T-cell (primary cell): ENCODE measurements around the gene PPP3CB. TPM values are rescaled to one million over a fixed set of nuclear protein-coding genes. Genes with fewer than 3 reads are reported as not detected.

Source experiments
- ATAC-seq, 4 experiments: fragments of 200-7000 bp in 3 of 4; fragments of 150-1000 bp in 1 of 4; cut with Tn5 transposase; replicated peaks in 1 of 4; 1 replicate in 3 of 4; 2 replicates in 1 of 4; pipeline ENCODE4 v1.10.0; 2021; ENCODE audit warnings: moderate library complexity in 3 of 4, mild to moderate bottlenecking in 2 of 4, moderate number of reproducible peaks in 1 of 4
- CTCF ChIA-PET, 2 donors: fragments of 300-600 bp; sonication (Branson Sonifier 250); formaldehyde crosslinking; loops; one replicate each; lab custom pipeline; 2022; ENCODE audit warnings: antibody characterized with exemption in 2 of 2; lab: Charles Lee
- POLR2A ChIA-PET, 2 donors: fragments of 300-600 bp; sonication (Branson Sonifier 250); formaldehyde crosslinking; loops; one replicate each; lab custom pipeline; 2022; ENCODE audit warnings: antibody characterized with exemption in 2 of 2; lab: Charles Lee
- DNase-seq, 35 experiments: peaks; one replicate each; pipeline versions ENCODE4 v3.0.0 to v3.0.0-alpha.2; 2013 to 2023
- H3K27ac ChIP-seq: one replicate; pipeline ENCODE4 v1.5.1; 2013; ENCODE audit warnings: low read length
- H3K27me3 ChIP-seq, 2 experiments: replicated peaks in 1 of 2; 1 replicate in 1 of 2; 2 replicates in 1 of 2; pipeline versions ENCODE4 v1.6.1 to v1.7.0; 2013; ENCODE audit warnings: low read length in 1 of 2, mixed read lengths in 1 of 2; ENCODE audit not compliant: control insufficient read depth in 2 of 2, insufficient read depth in 2 of 2; ENCODE audit errors: extremely low read depth in 1 of 2
- H3K36me3 ChIP-seq, 2 donors: 1 replicate in 1 of 2; 2 replicates in 1 of 2; pipeline versions ENCODE4 v1.6.1 to v1.7.0; 2013; ENCODE audit warnings: low read length in 1 of 2; ENCODE audit not compliant: control insufficient read depth in 2 of 2, insufficient read depth in 1 of 2; ENCODE audit errors: extremely low read depth in 1 of 2
- H3K4me1 ChIP-seq, 2 experiments: 1 replicate in 1 of 2; 2 replicates in 1 of 2; pipeline versions ENCODE4 v1.6.1 to v1.7.0; 2013; ENCODE audit warnings: low read length in 2 of 2, mixed read lengths in 1 of 2; ENCODE audit not compliant: insufficient read depth in 2 of 2, control insufficient read depth in 1 of 2; ENCODE audit errors: extremely low read depth in 1 of 2
- H3K4me3 ChIP-seq, 2 donors: 1 replicate in 1 of 2; 2 replicates in 1 of 2; pipeline versions ENCODE4 v1.5.1 to v1.7.0; 2013; ENCODE audit warnings: mild to moderate bottlenecking in 2 of 2, low read length in 1 of 2, moderate library complexity in 1 of 2; ENCODE audit not compliant: control insufficient read depth in 1 of 2; ENCODE audit errors: extremely low read depth in 1 of 2
- H3K9me3 ChIP-seq: 2 replicates; pipeline ENCODE4 v1.7.0; 2013
- H3K27ac Mint-ChIP-seq, 2 donors: one replicate each; pipeline ENCODE4 v1.8.0; 2020 to 2021; ENCODE audit warnings: mild to moderate bottlenecking in 2 of 2, mixed read lengths in 2 of 2
- H3K27me3 Mint-ChIP-seq, 2 donors: one replicate each; pipeline ENCODE4 v1.8.0; 2021 to 2022; ENCODE audit warnings: mixed read lengths in 2 of 2
- H3K36me3 Mint-ChIP-seq: one replicate; pipeline ENCODE4 v1.8.0; 2021; ENCODE audit warnings: mixed read lengths
- H3K4me1 Mint-ChIP-seq, 3 donors: one replicate each; pipeline ENCODE4 v1.8.0; 2020 to 2022; ENCODE audit warnings: mixed read lengths in 3 of 3, mild to moderate bottlenecking in 1 of 3
- H3K4me3 Mint-ChIP-seq, 3 donors: one replicate each; pipeline ENCODE4 v1.8.0; 2020 to 2022; ENCODE audit warnings: mild to moderate bottlenecking in 3 of 3, mixed read lengths in 3 of 3, moderate library complexity in 3 of 3
- H3K9me3 Mint-ChIP-seq, 3 donors: one replicate each; pipeline ENCODE4 v1.8.0; 2020 to 2022; ENCODE audit warnings: mixed read lengths in 3 of 3
- WGBS: methylation state at CpG from one replicate; pipeline ENCODE4 v1.1.5; 2013; ENCODE audit warnings: missing lambda C conversion rate; ENCODE audit not compliant: insufficient coverage; 5-methylcytosine and 5-hydroxymethylcytosine counted together
- total RNA-seq, 35 experiments: library from RNA in 6 of 35; stranded (reverse) in 6 of 35; fragments of 120-200 nt in 1 of 35; gene quantifications; one replicate each; pipeline versions ENCODE4 v1.2.1 to v1.2.4 and lab custom pipeline; 2013 to 2026

Gene PPP3CB
- total RNA-seq, 5 donors from 2014 or later (not counting 1 experiment from before 2014, with no cell fraction given) = 35.5 to 39.5 (median 37.0) TPM

DNA sequence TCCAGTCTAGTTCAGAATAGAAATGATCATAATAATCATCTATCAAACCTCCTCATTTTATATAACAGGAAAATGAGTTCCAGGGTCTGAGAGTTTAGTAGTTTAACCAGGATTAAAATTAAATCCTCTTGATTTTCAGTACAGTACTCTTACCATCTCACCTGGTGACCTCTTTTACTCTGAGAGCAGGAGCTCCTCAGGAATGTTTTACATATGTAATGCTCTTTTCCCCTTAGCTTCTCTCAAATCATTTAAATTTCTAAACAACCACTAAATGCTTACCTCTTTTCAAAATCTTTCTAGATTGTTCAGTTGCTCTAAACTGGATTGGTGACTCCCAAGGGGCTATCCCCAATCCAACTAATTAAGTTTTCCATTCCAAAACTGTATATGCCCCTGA, 10.2 kb upstream of the PPP3CB start:
- H3K36me3 Mint-ChIP-seq = peaks cover 32% of the 10 kb centered on the region
- POLR2A ChIA-PET = no interaction called here
- peaks cover 11 to 20% (median 18%) of the 10 kb centered on the region in 3 donors for H3K4me1 Mint-ChIP-seq
- Histone ChIP-seq H3K27ac (no peak overlapping the region), H3K9me3 (no peaks in the 10 kb centered on the region), H3K4me1 (peaks cover 4 to 5% of the 10 kb centered on the region in 2 experiments), H3K4me3 (no peak overlapping the region), H3K36me3 (peaks cover 0 to 19% of the 10 kb centered on the region in 2 donors), H3K27me3 (no peaks in the 10 kb centered on the region)
- H3K4me3 Mint-ChIP-seq = no peak overlapping the region
- no peaks in the 10 kb centered on the region for H3K9me3 Mint-ChIP-seq
- CTCF ChIA-PET = no interaction called here
- no peaks in the 10 kb centered on the region for H3K27me3 Mint-ChIP-seq
- ATAC-seq = no peak
- DNase-seq = no peak
- no peak overlapping the region for H3K27ac Mint-ChIP-seq

DNA sequence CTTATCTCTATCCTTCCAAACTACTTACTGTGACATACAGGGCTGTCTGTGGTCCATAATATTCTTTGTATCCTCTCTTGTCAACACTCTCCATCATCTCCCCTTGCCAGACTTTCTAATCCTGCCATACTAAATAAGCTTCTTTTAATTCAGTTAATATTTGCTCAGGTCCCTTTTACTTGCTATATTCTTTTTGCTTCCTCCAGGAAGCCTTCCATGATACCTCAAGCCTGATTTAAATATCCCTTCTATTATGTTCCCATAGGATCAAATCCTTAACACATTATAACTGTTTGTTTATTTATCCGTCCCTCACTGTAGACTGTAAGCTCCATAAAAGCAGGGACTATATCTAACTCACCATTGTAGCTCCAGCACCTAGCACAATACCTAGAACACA, 7.2 kb upstream of the PPP3CB start:
- POLR2A ChIA-PET = no interaction called here
- CTCF ChIA-PET = no interaction called here
- Mint-ChIP-seq H3K4me1 (peaks cover 16 to 26% (median 24%) of the 10 kb centered on the region in 3 donors), H3K27ac (no peak overlapping the region), H3K4me3 (no peak overlapping the region), H3K36me3 (peaks cover 32% of the 10 kb centered on the region), H3K27me3 (no peaks in the 10 kb centered on the region), H3K9me3 (no peaks in the 10 kb centered on the region)
- WGBS = no CpG with 5 or more reads among the region's 1 CpG
- Histone ChIP-seq H3K9me3 (no peaks in the 10 kb centered on the region), H3K36me3 (peaks cover 0 to 19% of the 10 kb centered on the region in 2 donors), H3K27me3 (no peaks in the 10 kb centered on the region), H3K4me3 (no peak overlapping the region), H3K27ac (no peak overlapping the region), H3K4me1 (peaks cover 0 to 5% of the 10 kb centered on the region in 2 experiments)
- no peak for ATAC-seq
- DNase-seq = no peak

DNA sequence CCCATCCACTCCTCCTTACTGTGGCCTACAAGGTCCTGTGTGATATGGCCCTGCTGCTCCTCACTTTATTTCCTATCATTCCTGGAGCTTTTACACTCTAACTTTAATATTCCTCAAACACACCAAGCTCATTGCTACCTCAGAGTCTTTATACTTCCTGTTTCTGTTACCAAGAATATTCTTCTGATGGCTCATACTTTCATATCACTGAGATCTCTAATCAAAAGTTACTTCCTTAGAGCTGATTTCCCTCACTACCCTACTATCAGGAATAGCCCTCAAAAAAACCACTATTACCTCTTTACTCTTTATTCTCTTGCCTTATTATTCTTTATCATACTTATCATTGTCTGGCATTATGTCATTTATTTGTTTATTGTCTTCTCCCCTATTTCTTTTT, 5.8 kb upstream of the PPP3CB start:
- Mint-ChIP-seq H3K27ac (peak overlapping the region; percentile 64 to 78), H3K27me3 (no peaks in the 10 kb centered on the region), H3K4me1 (peaks cover 25 to 38% (median 36%) of the 10 kb centered on the region in 3 donors), H3K36me3 (peaks cover 32% of the 10 kb centered on the region), H3K9me3 (no peaks in the 10 kb centered on the region), H3K4me3 (peak overlapping the region in 1 of 3 donors; percentile 45)
- H3K27ac ChIP-seq = peak overlapping the region; percentile 13
- no peaks in the 10 kb centered on the region for H3K27me3 ChIP-seq
- no peak for DNase-seq
- H3K9me3 ChIP-seq = no peaks in the 10 kb centered on the region
- CTCF ChIA-PET = no interaction called here
- POLR2A ChIA-PET = no interaction called here
- H3K36me3 ChIP-seq = peaks cover 0 to 19% of the 10 kb centered on the region in 2 donors
- H3K4me3 ChIP-seq = no peak overlapping the region
- peaks cover 4 to 5% of the 10 kb centered on the region in 2 experiments for H3K4me1 ChIP-seq
- peak in 2 of 4 experiments; percentile 32 to 33 for ATAC-seq

DNA sequence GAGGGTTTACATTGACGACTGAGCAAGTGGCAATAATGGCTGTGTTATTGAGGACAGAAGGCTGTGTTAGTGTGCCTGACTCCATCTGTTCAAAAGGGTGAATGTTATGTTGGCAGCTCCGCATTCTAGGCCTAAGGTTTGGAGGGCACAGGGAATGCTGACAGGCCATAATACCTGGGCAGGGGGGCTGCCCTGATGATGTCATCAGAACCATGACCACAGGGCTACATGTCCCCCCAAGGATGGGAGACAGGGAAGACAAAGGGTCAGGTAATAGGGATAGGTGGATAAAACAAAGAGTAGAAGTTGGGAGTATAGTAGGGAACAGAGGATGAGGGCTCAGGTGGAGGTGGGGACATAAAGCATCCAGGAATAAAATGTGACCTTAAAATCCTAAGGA, 1.8 kb upstream of the PPP3CB start:
- Mint-ChIP-seq H3K4me3 (no peak overlapping the region), H3K4me1 (peaks cover 57 to 65% (median 62%) of the 10 kb centered on the region in 3 donors), H3K36me3 (peaks cover 5% of the 10 kb centered on the region), H3K27me3 (no peaks in the 10 kb centered on the region), H3K27ac (peak overlapping the region in 1 of 2 donors; percentile 54), H3K9me3 (no peaks in the 10 kb centered on the region)
- no peak for ATAC-seq
- CTCF ChIA-PET = no interaction called here
- POLR2A ChIA-PET = no interaction called here
- H3K9me3 ChIP-seq = no peaks in the 10 kb centered on the region
- no peak for DNase-seq
- H3K36me3 ChIP-seq = no peaks in the 10 kb centered on the region
- H3K27ac ChIP-seq = no peak overlapping the region
- WGBS = 91% methylated on average over 2 of the region's 2 CpGs
- H3K27me3 ChIP-seq = no peaks in the 10 kb centered on the region
- no peak overlapping the region for H3K4me3 ChIP-seq
- H3K4me1 ChIP-seq = peaks cover 17 to 30% of the 10 kb centered on the region in 2 experiments

DNA sequence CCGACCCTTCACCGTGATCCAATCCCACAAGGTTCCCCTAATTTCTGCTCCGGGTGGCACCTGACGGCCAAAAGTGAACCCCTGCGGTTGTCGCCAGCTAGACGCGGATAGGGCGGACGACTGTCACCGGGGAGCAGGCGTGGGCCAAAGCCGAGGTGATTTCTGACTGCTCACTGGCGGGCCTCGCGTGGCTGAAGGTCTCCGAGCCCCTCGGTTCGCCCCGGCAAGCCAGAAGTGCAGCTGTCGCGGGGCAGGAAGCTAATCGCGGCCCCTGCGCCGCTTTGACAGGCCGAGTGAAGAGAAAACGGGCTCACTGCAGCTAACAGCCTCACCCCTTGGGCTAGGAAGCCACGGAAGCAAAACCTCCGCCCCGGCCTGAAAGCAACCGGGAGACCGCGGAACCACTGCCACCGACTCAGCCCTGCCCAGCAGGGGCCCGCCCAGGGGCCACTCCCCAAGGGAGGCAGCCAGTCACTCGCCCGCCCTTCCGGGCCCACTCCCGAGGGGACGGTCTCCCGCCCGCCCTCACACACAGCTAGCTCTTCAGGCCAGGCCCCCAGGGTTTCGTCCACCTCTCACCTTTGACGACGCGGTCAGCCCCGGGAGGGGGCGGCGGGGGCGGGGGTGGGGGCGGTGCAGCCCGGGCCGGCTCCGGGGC, 469 bp downstream of the PPP3CB start:
- Histone ChIP-seq H3K27me3 (no peaks in the 10 kb centered on the region), H3K36me3 (no peaks in the 10 kb centered on the region), H3K4me3 (peak overlapping the region; percentile 68 to 98), H3K27ac (peak overlapping the region; percentile 89), H3K9me3 (no peaks in the 10 kb centered on the region), H3K4me1 (peaks cover 12 to 36% of the 10 kb centered on the region in 2 experiments)
- H3K9me3 Mint-ChIP-seq = no peaks in the 10 kb centered on the region
- peak overlapping the region; percentile 76 to 97 (median 97) for H3K4me3 Mint-ChIP-seq
- CTCF ChIA-PET = interaction anchor here in 1 of 2 donors (0.7 to 1.5 kb wide), 3 partner anchors 16 to 131 kb away, joined by 3 to 6 read pairs (median 6); no protein-coding TSS in a partner anchor
- 0% methylated on average over 42 of the region's 55 CpGs for WGBS
- POLR2A ChIA-PET = interaction anchor here (0.6 to 1.1 kb wide), 9 partner anchors 18 to 1737 kb away, joined by 3 to 8 read pairs (median 3); no protein-coding TSS in a partner anchor
- H3K4me1 Mint-ChIP-seq = peaks cover 52 to 56% (median 54%) of the 10 kb centered on the region in 3 donors
- DNase-seq (peak; percentile 72 to 90 (median 82)), ATAC-seq (peak; percentile 87 to 92 (median 90))
- H3K27ac Mint-ChIP-seq = peak overlapping the region; percentile 98 to 99
- H3K27me3 Mint-ChIP-seq = no peaks in the 10 kb centered on the region
- peaks cover 3% of the 10 kb centered on the region for H3K36me3 Mint-ChIP-seq

DNA sequence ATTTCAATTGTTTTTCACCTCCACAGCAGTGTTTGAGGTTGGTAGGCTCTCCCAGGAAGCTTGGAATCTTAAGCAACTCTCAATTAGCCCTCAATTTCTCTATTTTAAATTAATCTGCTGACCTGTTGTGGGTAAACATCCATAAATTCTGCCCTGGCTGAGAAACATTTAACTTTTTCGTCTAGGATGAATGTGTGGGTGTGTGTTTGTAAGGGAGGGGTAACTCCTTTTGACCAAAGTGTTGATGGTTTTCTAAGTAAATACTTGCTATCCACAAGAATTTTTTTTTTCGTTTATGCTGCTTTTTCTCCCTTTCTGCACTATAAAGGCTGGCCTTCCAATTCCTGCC, 973 bp downstream of the PPP3CB start:
- Histone ChIP-seq H3K27me3 (no peaks in the 10 kb centered on the region), H3K36me3 (no peaks in the 10 kb centered on the region), H3K4me1 (peaks cover 12 to 36% of the 10 kb centered on the region in 2 experiments), H3K27ac (peak overlapping the region; percentile 89), H3K9me3 (no peaks in the 10 kb centered on the region), H3K4me3 (peak overlapping the region; percentile 68 to 98)
- Mint-ChIP-seq H3K36me3 (peaks cover 3% of the 10 kb centered on the region), H3K4me1 (peaks cover 57 to 60% (median 59%) of the 10 kb centered on the region in 3 donors), H3K9me3 (no peaks in the 10 kb centered on the region), H3K4me3 (peak overlapping the region; percentile 76 to 97 (median 97)), H3K27ac (peak overlapping the region; percentile 98 to 99), H3K27me3 (no peaks in the 10 kb centered on the region)
- no peak for ATAC-seq
- no peak for DNase-seq
- ChIA-PET CTCF (interaction anchor here in 1 of 2 donors (0.7 to 1.5 kb wide), 2 partner anchors 16 to 28 kb away, joined by 3 to 6 read pairs; no protein-coding TSS in a partner anchor), POLR2A (interaction anchor here (0.6 to 1.1 kb wide), 6 partner anchors 17 to 399 kb away, joined by 3 read pairs; partner anchors contain the start of gene CFAP70 (in 1 of the 2))
- WGBS = 0% methylated on average over 1 of the region's 2 CpGs
